ENCODE measurements around the gene LRATD1.

DNA sequence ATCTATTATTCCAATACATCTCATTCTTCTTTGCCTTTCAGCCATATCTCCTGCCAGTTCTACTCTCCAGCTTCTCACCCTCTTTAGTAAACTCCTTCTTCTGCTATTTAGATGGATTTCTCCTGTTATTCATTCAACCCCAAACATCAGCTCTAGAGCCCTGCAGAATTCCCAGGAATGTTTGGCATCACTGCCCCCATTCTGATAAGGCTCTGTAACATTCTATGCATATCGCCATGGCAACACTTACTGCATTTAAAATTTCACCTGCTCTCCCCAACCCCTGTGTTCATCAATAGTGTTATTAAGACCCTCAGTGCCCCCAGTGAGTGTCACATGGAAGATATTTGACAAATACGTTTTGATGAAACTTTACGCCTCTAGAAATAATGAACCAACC is 28.6 kb downstream of the LRATD1 start:
- TF ChIP-seq, protein P1, sequence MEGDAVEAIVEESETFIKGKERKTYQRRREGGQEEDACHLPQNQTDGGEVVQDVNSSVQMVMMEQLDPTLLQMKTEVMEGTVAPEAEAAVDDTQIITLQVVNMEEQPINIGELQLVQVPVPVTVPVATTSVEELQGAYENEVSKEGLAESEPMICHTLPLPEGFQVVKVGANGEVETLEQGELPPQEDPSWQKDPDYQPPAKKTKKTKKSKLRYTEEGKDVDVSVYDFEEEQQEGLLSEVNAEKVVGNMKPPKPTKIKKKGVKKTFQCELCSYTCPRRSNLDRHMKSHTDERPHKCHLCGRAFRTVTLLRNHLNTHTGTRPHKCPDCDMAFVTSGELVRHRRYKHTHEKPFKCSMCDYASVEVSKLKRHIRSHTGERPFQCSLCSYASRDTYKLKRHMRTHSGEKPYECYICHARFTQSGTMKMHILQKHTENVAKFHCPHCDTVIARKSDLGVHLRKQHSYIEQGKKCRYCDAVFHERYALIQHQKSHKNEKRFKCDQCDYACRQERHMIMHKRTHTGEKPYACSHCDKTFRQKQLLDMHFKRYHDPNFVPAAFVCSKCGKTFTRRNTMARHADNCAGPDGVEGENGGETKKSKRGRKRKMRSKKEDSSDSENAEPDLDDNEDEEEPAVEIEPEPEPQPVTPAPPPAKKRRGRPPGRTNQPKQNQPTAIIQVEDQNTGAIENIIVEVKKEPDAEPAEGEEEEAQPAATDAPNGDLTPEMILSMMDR (IDR thresholded peaks at IDR 0.05; ENCODE audit: low read depth, low read length), result no peak
- TF ChIP-seq EZH2phosphoT487 (IDR thresholded peaks at IDR 0.05; ENCODE audit: low read depth), result no peak

Data from OCI-LY3 (cell line).